Nephron (organoid): ENCODE results near the gene LDB3.
A peak's percentile ranks its signal among the peaks of the same experiment; 100 is the strongest.

Experiments
- H3K27ac Mint-ChIP-seq, 3 experiments: 2 replicates each; pipeline ENCODE4 v1.8.0; 2020; ENCODE audit warnings: mixed read lengths in 3 of 3, mild to moderate bottlenecking in 2 of 3, moderate library complexity in 1 of 3
- H3K27me3 Mint-ChIP-seq: 2 replicates; pipeline ENCODE4 v1.8.0; 2021; ENCODE audit warnings: low read depth, mild to moderate bottlenecking, moderate library complexity, mixed read lengths
- H3K36me3 Mint-ChIP-seq: 2 replicates; pipeline ENCODE4 v1.8.0; 2020; ENCODE audit warnings: low read depth, mixed read lengths
- H3K4me1 Mint-ChIP-seq: 2 replicates; pipeline ENCODE4 v1.8.0; 2020; ENCODE audit warnings: mixed read lengths
- H3K4me3 Mint-ChIP-seq, 3 experiments: 2 replicates each; pipeline ENCODE4 v1.8.0; 2020; ENCODE audit warnings: mild to moderate bottlenecking in 3 of 3, mixed read lengths in 3 of 3, moderate library complexity in 2 of 3
- H3K9me3 Mint-ChIP-seq: 2 replicates; pipeline ENCODE4 v1.8.0; 2020; ENCODE audit warnings: mixed read lengths
- TF ChIP-seq, protein P1 (sequence below), 3 experiments: fragments of 200-600 bp; sonication (generic); IDR thresholded peaks; one replicate each; pipeline ENCODE4 v1.5.0; 2021; ENCODE audit warnings: antibody characterized with exemption in 3 of 3; ENCODE audit not compliant: unreplicated experiment in 3 of 3

Gene LDB3

DNA sequence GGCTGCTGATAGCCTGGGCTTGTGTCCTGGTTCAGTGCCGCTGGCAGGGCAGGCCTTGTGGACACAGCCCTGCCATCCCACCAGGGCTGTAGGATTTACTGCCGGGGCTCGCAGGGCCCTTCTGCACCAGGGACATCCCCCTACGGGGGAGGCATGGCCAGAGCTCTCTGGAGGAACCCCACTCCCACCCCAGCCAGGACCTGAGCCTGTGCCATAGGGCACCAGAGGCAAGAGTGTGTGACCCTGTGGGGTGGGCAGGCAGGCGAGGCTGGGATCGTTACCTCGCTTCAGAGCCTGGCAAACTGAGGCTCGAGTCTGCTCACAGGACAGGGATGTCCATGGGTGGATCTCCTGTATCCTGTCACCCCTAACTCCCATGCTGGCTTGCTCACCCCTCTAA, 2.6 kb downstream of the LDB3 start:
- Mint-ChIP-seq H3K4me3 (peak overlapping the region in 2 of 3 experiments; percentile 10 to 92), H3K9me3 (no peaks in the 10 kb centered on the region), H3K4me1 (peaks cover 65% of the 10 kb centered on the region), H3K27ac (no peak overlapping the region), H3K36me3 (no peaks in the 10 kb centered on the region), H3K27me3 (peaks cover 31% of the 10 kb centered on the region)
- TF ChIP-seq, protein P1, sequence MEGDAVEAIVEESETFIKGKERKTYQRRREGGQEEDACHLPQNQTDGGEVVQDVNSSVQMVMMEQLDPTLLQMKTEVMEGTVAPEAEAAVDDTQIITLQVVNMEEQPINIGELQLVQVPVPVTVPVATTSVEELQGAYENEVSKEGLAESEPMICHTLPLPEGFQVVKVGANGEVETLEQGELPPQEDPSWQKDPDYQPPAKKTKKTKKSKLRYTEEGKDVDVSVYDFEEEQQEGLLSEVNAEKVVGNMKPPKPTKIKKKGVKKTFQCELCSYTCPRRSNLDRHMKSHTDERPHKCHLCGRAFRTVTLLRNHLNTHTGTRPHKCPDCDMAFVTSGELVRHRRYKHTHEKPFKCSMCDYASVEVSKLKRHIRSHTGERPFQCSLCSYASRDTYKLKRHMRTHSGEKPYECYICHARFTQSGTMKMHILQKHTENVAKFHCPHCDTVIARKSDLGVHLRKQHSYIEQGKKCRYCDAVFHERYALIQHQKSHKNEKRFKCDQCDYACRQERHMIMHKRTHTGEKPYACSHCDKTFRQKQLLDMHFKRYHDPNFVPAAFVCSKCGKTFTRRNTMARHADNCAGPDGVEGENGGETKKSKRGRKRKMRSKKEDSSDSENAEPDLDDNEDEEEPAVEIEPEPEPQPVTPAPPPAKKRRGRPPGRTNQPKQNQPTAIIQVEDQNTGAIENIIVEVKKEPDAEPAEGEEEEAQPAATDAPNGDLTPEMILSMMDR (IDR thresholded peaks at IDR 0.05; ENCODE audit: unreplicated experiment in 3 of 3), result no peak

GRCh38 chr10:86671419-86671818, 3.1 kb downstream of the LDB3 start:
- no peak overlapping the region for H3K27ac Mint-ChIP-seq
- no peaks in the 10 kb centered on the region for H3K9me3 Mint-ChIP-seq
- peaks cover 63% of the 10 kb centered on the region for H3K4me1 Mint-ChIP-seq
- H3K27me3 Mint-ChIP-seq, result peaks cover 34% of the 10 kb centered on the region
- no peaks in the 10 kb centered on the region for H3K36me3 Mint-ChIP-seq
- TF ChIP-seq, protein P1 (IDR thresholded peaks at IDR 0.05; ENCODE audit: unreplicated experiment in 3 of 3), result no peak
- peak overlapping the region in 2 of 3 experiments; percentile 10 to 92 for H3K4me3 Mint-ChIP-seq

GRCh38 chr10:86671985-86672710, 3.8 kb downstream of the LDB3 start:
- Mint-ChIP-seq H3K27ac (peak overlapping the region; percentile 67 to 82 (median 75)), H3K4me1 (peaks cover 55% of the 10 kb centered on the region), H3K9me3 (no peaks in the 10 kb centered on the region), H3K36me3 (no peaks in the 10 kb centered on the region), H3K27me3 (peaks cover 34% of the 10 kb centered on the region), H3K4me3 (peak overlapping the region; percentile 37 to 86 (median 50))
- TF ChIP-seq, protein P1 (IDR thresholded peaks at IDR 0.05; ENCODE audit: unreplicated experiment in 3 of 3), result no peak

GRCh38 chr10:86673216-86673826, 5.0 kb downstream of the LDB3 start:
- peak overlapping the region in 2 of 3 experiments; percentile 28 to 82 for H3K27ac Mint-ChIP-seq
- H3K27me3 Mint-ChIP-seq, result peaks cover 34% of the 10 kb centered on the region
- TF ChIP-seq, protein P1 (IDR thresholded peaks at IDR 0.05; ENCODE audit: unreplicated experiment in 3 of 3), result no peak
- peaks cover 49% of the 10 kb centered on the region for H3K4me1 Mint-ChIP-seq
- H3K36me3 Mint-ChIP-seq, result no peaks in the 10 kb centered on the region
- no peaks in the 10 kb centered on the region for H3K9me3 Mint-ChIP-seq
- H3K4me3 Mint-ChIP-seq, result peak overlapping the region; percentile 9 to 40 (median 26)

GRCh38 chr10:86673827-86674581, 5.7 kb downstream of the LDB3 start:
- peak overlapping the region in 1 of 3 experiments; percentile 82 for H3K27ac Mint-ChIP-seq
- H3K9me3 Mint-ChIP-seq, result no peaks in the 10 kb centered on the region
- H3K4me1 Mint-ChIP-seq, result peaks cover 45% of the 10 kb centered on the region
- H3K36me3 Mint-ChIP-seq, result no peaks in the 10 kb centered on the region
- peak overlapping the region in 2 of 3 experiments; percentile 17 to 50 for H3K4me3 Mint-ChIP-seq
- peaks cover 31% of the 10 kb centered on the region for H3K27me3 Mint-ChIP-seq
- TF ChIP-seq, protein P1 (IDR thresholded peaks at IDR 0.05; ENCODE audit: unreplicated experiment in 3 of 3), result no peak
